Progenitor cell of endocrine pancreas (in vitro differentiated cells): ENCODE data around the gene KEL. TPM values are rescaled to one million over a fixed set of nuclear protein-coding genes. Genes with fewer than 3 reads are reported as not detected.
A peak's percentile ranks its signal among the peaks of the same experiment; 100 is the strongest.

Source experiments
- DNase-seq: peaks from one replicate; pipeline ENCODE4 v3.0.0; 2021; ENCODE audit warnings: low spot score; ENCODE audit not compliant: unreplicated experiment
- H3K27ac Mint-ChIP-seq: 2 replicates; pipeline ENCODE4 v1.8.0; 2021; ENCODE audit warnings: mild to moderate bottlenecking, moderate library complexity, mixed read lengths
- H3K27me3 Mint-ChIP-seq: 2 replicates; pipeline ENCODE4 v1.8.0; 2021; ENCODE audit warnings: mixed read lengths
- H3K36me3 Mint-ChIP-seq: 2 replicates; pipeline ENCODE4 v1.8.0; 2022; ENCODE audit warnings: mixed read lengths; ENCODE audit not compliant: insufficient read depth
- H3K4me1 Mint-ChIP-seq: 2 replicates; pipeline ENCODE4 v1.8.0; 2021; ENCODE audit warnings: low read depth, mixed read lengths
- H3K4me3 Mint-ChIP-seq: 2 replicates; pipeline ENCODE4 v1.8.0; 2021; ENCODE audit warnings: low read depth, mild to moderate bottlenecking, moderate library complexity, mixed read lengths
- H3K9me3 Mint-ChIP-seq: 2 replicates; pipeline ENCODE4 v1.8.0; 2021; ENCODE audit warnings: low read depth, mixed read lengths
- total RNA-seq: library from RNA; stranded (reverse); gene quantifications from 2 replicates; pipeline ENCODE4 v1.2.1, GENCODE V29; 2021
- TF ChIP-seq, protein P1 (sequence below): fragments of 200-600 bp; sonication (generic); IDR thresholded peaks from one replicate; pipeline ENCODE4 v1.5.0; 2021; ENCODE audit warnings: antibody characterized with exemption, mild to moderate bottlenecking; ENCODE audit not compliant: unreplicated experiment

KEL gene
- total RNA-seq, 1 donor from 2014 or later = 1.7 TPM

DNA sequence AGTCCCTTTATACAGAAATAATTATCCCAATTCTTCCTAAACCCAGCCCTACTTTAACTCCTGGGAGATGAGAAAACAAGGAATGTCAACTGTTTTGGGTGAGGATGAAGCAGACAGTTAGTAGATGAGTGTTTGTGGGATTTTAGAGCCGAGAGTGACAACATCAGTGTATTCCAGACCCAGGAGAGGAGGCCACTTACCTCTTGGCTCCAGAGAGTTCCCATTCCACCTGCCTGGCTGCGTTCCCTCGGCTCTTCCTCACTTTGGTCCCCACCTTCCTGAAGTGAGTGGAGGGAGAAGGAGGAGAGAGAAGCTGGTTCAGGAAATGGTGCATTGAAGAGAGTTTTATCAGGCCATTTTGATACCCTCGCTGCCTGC is 579 bp downstream of the KEL start:
- no peak for DNase-seq
- Mint-ChIP-seq H3K36me3 (no peaks in the 10 kb centered on the region), H3K4me1 (peaks cover 31% of the 10 kb centered on the region), H3K9me3 (peaks cover 6% of the 10 kb centered on the region), H3K4me3 (no peak overlapping the region), H3K27me3 (peaks cover 26% of the 10 kb centered on the region), H3K27ac (no peak overlapping the region)
- TF ChIP-seq, protein P1, sequence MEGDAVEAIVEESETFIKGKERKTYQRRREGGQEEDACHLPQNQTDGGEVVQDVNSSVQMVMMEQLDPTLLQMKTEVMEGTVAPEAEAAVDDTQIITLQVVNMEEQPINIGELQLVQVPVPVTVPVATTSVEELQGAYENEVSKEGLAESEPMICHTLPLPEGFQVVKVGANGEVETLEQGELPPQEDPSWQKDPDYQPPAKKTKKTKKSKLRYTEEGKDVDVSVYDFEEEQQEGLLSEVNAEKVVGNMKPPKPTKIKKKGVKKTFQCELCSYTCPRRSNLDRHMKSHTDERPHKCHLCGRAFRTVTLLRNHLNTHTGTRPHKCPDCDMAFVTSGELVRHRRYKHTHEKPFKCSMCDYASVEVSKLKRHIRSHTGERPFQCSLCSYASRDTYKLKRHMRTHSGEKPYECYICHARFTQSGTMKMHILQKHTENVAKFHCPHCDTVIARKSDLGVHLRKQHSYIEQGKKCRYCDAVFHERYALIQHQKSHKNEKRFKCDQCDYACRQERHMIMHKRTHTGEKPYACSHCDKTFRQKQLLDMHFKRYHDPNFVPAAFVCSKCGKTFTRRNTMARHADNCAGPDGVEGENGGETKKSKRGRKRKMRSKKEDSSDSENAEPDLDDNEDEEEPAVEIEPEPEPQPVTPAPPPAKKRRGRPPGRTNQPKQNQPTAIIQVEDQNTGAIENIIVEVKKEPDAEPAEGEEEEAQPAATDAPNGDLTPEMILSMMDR = no peak

DNA sequence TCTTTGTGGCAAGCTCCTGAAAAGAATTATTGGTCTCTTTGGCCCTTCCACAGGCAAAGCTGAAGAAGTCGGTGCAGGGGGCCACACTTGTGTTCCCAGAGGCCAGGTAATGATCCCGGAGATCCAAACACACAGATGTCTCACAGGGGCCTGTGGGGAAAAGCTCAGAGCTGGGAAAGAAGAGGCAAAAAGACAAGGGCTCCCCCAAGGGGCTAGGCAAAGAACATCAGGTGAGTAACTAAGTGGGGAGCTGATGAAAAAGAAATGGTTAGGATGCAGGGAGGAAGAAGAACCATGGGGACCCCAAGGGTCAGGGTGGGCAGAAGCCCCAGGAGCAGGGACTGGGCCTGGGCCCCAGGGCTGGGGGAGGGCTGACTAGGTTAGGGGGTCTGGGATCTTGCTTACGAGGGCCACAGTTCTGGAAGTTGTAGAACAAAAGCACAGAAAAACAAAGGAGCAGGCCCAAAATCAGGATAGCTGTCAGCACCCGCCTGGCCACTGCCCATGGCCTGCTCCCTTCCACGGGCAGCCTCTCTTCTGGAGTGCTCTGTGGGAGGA is 1.1 kb downstream of the KEL start:
- TF ChIP-seq, protein P1 = no peak
- Mint-ChIP-seq H3K4me3 (no peak overlapping the region), H3K4me1 (peaks cover 34% of the 10 kb centered on the region), H3K9me3 (peaks cover 7% of the 10 kb centered on the region), H3K27me3 (peaks cover 26% of the 10 kb centered on the region), H3K36me3 (no peaks in the 10 kb centered on the region), H3K27ac (no peak overlapping the region)
- no peak for DNase-seq

DNA sequence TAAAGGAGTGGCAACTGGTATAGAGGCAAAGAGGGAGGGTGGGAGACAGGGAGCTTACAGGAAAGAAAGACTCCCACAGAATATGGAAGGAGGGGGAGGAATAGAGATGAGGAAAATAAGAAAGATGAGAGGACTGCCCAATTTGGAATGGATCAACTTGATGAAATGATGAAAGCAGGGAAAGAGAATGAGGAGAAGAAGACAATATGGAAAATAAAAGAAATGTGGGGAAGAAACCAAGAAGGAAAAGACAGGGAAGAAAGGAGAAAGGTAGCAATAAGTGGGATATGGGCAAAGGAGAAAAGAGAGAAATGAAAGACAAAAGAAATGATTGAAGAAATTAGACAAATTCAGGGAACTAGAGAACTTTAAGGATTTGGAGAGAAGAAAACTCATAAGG is 3.0 kb downstream of the KEL start:
- H3K4me3 Mint-ChIP-seq = no peak overlapping the region
- peaks cover 2% of the 10 kb centered on the region for H3K36me3 Mint-ChIP-seq
- H3K9me3 Mint-ChIP-seq = peaks cover 17% of the 10 kb centered on the region
- H3K27me3 Mint-ChIP-seq = peaks cover 26% of the 10 kb centered on the region
- TF ChIP-seq, protein P1 = no peak
- H3K27ac Mint-ChIP-seq = no peak overlapping the region
- peaks cover 34% of the 10 kb centered on the region for H3K4me1 Mint-ChIP-seq
- no peak for DNase-seq

DNA sequence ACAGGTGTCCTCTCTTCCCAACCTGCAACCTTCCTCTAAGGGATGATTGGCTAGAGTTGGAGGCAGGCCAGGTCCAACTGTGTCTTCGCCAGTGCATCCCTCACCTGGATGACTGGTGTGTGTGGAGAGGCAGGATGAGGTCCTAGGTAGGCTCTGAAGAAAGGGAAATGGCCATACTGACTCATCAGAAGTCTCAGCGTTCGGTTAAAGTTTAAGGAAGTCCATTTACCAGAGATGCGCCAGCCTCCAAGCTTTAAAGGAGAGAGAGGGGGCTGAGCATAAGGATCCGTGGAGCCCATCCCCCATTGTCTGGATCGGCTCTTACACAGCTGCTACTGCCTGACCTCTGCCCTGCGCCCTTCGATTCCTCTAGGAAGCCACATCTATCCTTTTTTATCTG is 4.4 kb downstream of the KEL start:
- peaks cover 20% of the 10 kb centered on the region for H3K9me3 Mint-ChIP-seq
- H3K27ac Mint-ChIP-seq = peak overlapping the region; percentile 15
- H3K4me3 Mint-ChIP-seq = no peak overlapping the region
- peaks cover 5% of the 10 kb centered on the region for H3K36me3 Mint-ChIP-seq
- H3K27me3 Mint-ChIP-seq = peaks cover 28% of the 10 kb centered on the region
- H3K4me1 Mint-ChIP-seq = peaks cover 28% of the 10 kb centered on the region
- DNase-seq = no peak
- TF ChIP-seq, protein P1 = no peak

DNA sequence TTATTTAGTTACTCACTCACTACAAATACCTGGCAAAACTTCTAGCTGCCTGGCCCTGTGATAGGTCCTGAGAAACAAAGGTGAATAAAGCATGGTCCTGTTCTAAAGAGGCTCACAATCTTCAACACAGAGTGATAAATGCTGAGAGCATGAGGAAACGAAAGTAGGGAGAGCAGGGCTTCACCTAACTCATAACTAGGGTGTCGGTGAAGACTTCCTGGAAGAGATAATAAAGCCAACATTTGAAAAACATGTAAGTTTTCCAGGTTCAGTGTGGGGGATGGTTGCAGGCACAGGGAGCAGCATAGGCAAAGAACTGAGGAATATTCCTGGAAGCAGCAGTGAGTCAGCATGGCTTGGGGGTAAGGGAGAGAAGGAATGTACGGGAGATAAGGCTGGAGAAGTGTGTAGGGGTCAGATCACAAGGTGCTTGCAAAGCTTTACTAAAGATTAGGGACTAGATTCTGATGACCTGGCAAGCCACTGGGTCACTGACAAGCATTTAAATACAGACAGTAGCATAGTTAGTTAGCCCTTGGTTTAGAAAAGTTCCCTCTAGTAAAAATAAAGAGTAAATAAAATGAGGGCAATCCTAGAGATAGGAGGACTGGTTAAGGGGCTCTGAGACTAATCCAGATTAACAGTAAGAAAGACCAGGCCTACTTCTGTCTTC is 5.1 kb downstream of the KEL start:
- Mint-ChIP-seq H3K4me1 (peaks cover 23% of the 10 kb centered on the region), H3K27ac (peak overlapping the region; percentile 90), H3K9me3 (peaks cover 20% of the 10 kb centered on the region), H3K27me3 (peaks cover 28% of the 10 kb centered on the region), H3K4me3 (no peak overlapping the region), H3K36me3 (peaks cover 5% of the 10 kb centered on the region)
- TF ChIP-seq, protein P1 = no peak
- DNase-seq = no peak
